ENCODE measurements around the gene LCE3A.
"Not testable (repeated sequence)": the region's sequence is repeated elsewhere in the genome, so short reads cannot be mapped to it uniquely, and the experiment has no call there.

Gene LCE3A, protein sequence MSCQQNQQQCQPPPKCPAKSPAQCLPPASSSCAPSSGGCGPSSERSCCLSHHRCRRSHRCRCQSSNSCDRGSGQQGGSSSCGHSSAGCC

DNA sequence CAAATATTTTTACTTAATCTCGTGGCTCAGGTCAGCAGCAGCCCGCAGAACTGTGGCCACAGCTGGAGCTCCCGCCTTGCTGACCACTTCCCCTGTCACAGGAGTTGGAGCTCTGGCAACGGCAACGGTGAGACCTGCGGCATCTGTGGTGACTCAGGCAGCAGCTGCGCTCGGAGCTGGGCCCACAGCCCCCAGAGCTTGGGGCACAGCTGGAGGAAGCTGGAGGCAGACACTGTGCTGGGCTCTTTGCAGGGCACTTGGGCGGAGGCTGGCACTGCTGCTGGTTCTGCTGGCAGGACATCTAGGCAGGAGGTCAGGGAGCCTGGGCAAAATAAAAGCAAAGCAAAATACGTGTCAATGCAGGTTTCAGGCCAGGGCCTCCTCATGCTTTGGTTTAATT lies at the start of gene LCE3A:
TSS of gene LCE3A (minus strand) at position 301 of the 400 bp plus-strand sequence. CDS start at position 301, 0 bp downstream.
- DNase-seq (ENCODE audit: low read depth in 2 of 2): no peak

DNA sequence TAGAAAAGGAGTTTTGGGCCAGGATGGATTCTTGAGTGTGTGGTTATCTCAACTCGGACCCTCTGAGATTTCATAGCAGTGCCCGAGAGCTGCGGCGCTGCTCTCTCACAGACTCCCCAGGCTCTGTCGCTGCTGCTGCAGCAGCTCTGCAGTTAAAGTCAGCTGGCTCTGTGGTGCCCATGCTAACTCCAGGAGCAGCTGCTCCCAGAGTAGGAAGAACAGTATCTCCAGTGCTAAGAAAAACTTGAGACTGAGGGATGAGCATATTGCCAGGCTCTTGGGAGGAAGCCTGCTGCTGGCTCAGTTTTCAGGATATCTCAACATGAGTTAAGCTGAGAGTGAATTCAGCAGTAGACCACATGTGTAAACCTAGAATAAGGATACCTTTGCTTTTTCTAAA lies 44.7 kb upstream of the LCE3A start:
- DNase-seq (ENCODE audit: low read depth in 2 of 2): no peak

DNA sequence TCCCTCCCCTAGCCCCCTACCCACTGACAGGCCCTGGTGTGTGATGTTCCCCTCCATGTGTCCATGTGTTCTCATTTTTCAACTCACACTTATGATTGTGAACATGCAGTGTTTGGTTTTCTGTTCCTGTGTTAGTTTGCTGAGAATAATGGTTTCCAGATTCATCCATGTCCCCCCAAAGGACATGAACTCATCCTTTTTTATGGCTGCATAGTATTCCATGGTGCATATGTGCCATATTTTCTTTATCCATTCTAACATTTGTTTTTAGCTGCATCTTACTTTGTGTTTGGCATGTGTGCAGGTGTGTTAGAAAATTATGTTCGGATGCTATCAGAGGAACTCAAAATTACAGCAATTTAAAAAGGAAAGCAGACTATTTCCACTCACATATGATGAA lies 43.3 kb upstream of the LCE3A start:
- not testable (repeated sequence) for DNase-seq (ENCODE audit: low read depth in 2 of 2)

DNA sequence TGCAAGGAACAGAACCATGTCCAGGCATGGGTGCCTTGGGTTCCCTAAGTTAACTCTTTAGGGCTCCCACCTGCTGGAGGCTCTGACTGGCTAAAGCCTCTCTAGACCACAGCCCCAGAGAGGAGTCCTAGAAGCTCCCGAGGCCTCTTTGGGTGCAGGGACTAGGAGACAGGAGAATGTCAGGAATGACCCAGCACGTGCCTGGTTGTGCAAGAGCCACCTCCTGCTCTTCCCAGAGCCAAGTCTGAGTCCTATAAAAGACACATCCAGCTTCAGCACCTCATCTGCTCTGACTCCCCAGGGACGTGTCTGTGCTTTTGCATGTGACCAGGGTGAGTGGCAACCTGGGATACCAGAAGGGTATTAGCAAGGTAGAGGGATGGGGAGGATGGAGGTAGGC lies 40.2 kb upstream of the LCE3A start, which contains the start of gene LCE2D:
TSS of gene LCE2D (plus strand) at position 283 of the 400 bp plus-strand sequence. CDS start 726 bp downstream, outside the sequence.
- no peak for DNase-seq (ENCODE audit: low read depth in 2 of 2)

DNA sequence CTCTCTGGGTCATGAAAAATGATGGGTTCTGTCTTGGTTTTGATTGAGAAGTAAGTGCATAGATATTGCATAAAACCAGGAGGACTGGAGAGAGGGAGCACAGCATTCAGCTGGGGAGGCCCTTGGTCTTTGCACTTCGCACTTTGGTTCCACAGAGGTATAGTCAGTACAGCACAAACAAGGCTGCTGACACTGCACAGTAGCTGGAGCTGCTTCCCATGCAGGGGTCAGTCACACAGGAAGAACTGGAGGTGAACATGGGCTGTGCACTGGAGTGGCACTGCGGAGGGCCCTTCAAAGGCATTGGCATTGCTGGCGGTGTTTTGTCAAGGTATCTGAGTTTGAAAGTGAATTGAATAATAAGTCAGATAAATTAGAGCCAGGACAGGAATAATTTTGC lies 35.7 kb upstream of the LCE3A start:
- DNase-seq (ENCODE audit: low read depth in 2 of 2): no peak

DNA sequence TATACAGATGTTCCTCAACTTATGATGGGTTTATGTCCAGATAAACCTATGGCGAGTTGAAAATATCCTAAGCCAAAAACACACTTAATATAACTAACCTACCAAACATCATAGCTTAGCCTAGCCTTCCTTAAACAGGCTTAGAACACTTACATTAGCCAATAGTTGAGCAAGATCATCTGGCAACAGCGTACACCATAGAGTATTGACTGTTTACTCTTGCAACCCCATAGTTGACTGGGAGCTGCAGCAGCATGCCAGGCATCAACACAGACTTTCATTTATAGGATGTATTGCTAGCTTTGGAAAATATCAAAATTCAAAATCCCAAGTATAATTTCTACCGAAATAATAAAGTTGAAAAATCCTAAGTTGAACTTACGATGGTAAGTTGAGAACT lies 34.8 kb upstream of the LCE3A start:
- no peak for DNase-seq (ENCODE audit: low read depth in 2 of 2)

DNA sequence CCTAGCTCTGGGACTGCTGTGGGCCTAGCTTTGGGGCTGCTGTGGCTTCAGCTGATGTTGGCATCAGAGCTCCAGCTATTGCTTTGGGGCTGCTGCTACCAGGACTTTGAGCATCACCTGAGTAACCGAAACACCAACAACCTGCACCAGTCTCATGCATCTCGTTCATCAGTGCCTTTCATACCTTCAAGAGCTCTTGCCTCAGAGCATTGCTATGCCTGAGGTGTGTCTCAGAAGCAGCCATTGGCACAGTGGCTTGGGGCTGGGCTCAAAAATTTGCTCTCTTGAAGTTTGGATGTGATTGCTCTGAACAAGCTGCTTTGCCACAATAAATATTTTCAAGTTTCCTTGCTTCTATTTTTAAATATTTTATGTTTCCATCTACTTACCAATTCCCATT lies 33.6 kb upstream of the LCE3A start:
- DNase-seq (ENCODE audit: low read depth in 2 of 2): no peak

DNA sequence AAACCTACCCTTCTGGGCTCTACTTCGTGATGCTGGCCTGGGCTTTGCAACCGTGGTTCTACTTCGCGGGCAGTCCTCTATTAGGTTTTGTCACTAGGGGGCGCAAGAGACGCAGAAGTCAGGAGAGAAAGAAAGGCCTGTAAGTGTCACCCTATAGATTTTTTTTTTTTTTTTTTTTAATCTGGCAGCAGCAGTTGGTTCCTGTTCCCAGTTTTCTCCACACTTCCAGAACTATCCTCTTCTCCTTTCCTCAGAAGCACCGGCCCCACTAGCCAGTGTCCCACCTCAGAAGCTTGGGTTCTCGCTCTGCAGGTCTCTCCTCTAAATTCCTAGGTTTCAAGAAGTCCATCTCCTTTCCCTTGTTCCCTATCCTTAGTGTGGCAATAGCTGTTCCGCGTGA lies 31.2 kb upstream of the LCE3A start:
- DNase-seq (ENCODE audit: low read depth in 2 of 2): peak; percentile 28 to 40

DNA sequence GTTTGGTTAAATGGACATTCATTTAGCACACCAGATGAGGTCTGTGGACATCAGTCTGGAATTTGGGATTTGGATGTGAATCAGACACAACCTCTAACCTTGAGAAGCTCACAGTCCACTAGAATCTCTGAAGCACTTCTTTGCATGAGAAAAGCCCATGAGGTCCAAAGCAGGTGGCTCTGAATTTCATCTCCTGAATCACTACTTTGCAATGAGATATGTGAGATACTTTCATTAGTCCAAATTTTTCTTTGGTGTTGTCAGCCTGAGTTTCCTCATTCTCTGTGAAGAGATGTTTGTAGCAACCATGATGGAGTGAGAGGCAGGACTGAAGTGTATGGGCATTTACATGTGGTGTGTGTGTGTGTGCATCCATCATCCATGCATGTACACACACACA lies 23.8 kb upstream of the LCE3A start:
- no peak for DNase-seq (ENCODE audit: low read depth in 2 of 2)

DNA sequence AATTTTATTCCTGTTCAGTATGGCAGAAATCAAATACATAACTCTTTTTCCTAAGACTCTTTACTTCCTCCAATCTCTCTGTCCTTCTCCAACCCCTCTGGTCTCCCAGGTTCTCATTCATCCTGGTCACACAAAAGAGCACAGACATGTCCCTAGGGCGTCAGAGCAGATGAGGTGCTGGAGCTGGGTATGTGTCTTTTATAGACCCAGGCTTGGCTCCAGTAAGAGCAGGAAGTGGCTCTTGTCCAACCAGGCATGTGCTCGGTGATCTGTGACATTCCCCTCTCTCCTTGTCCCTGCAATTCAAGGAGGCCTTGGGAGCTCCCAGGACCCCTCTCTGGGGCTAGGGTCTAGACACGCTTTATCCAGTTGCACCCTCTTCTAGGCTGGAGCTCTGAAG lies 22.2 kb upstream of the LCE3A start:
- DNase-seq (ENCODE audit: low read depth in 2 of 2): no peak

DNA sequence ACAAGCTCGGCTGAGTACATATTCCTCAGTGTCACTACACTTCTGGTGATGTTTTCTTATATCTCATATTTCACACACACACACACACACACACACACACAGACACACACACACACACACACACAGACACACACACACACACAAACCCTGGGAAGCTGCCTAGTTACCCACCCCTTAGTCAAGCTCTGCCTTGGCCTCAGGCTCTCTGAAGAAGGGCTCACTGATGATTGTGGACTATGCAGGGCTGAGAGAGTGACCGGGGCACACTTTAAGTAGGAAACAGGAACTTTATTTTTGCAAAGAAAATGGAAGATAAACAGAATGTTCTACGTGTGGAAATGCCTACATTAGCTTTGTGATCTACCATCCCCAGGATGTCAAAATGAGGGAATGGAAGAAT lies 21.0 kb upstream of the LCE3A start:
- DNase-seq (ENCODE audit: low read depth in 2 of 2): no peak

DNA sequence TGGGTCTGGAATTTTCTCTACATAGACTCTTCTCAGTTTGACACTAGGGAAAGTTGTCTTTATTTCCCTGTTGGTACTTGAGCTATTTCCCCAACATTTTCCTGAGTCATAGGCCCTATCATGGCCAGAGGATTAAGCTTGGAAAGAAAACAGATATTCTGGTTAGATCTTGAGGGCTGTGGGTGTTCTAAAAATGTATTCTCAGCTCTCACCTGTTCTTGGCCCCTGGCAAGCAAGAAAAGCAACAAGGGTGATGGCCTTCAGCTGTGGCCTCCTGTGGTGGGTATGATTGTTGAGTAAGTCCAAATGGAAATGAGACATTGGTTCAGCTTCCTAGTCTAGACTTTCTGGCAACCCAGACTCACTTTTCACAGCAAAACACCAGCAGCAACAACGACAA lies 17.4 kb upstream of the LCE3A start:
- no peak for DNase-seq (ENCODE audit: low read depth in 2 of 2)

DNA sequence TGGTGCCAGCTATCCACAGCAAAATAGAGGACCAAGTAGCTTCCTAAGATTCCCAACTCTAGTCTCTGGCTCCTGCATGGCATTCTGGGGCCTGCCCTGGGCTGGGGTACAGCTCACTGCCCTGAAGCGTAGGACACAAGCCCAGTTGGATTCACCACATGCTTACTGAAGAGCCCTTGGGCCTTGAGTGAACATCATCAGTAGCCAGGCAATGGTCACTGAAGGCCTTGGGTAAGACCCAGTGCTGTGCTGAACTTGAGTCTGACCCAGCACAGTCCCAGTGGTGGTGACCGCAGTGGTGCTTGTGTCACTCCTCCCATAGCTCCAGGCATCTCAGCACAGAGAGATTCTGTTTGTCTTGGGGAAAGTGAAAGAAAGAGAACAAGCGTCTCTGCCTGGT lies 7.7 kb upstream of the LCE3A start:
- DNase-seq (ENCODE audit: low read depth in 2 of 2): no peak

DNA sequence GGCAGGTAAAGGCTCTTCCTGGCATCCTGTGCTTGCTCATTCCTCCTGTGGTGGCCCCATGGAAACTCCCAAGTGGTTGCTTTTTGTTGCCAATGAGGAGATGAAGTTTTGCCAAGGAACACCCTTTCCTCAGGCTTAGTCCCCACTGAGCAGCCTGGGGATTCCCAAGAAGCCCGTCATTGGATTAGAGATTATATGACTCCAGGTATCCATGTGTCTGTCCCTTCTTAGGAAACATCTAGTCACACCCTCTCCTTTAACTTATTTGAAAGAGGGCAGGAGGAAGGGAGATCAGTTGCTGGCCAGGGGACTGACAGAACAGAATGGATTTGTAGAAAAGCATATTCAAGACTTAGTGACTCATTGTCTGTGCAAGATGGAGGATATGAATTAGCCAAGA lies 3.8 kb upstream of the LCE3A start:
- no peak for DNase-seq (ENCODE audit: low read depth in 2 of 2)

DNA sequence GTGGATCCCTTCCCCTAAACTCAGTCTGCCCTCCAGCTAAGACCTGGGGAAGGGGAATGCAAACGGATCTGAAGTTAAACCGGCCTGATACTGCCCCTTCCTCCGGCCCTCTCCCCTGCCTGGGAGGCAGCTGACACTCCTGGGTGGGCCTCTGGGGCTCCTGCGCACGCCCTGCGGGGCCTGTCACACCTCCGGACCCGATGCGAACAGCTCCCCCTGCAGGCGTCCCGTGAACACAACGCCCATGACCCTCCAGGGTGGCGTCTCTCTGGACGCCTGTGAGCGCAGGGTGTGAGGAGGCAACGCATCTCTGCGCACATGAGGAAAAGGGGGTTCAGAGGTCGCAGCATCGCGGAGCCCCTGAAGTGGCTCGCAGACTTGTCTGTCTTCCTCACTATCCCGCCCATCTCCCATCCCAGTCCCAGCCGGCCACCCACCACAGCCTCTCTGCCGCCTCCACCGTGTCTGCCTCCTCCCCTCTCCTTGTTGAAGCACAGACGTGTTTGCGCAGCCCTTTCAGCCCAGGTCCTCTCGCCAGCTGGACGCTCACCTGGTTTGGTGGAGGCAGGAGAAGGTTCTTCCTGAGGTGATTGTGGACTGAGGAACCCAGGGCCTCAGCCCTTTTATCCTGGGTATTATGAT lies 421 bp upstream of the LCE3A start:
- DNase-seq (ENCODE audit: low read depth in 2 of 2): peak in 1 of 2 donors; percentile 6

DNA sequence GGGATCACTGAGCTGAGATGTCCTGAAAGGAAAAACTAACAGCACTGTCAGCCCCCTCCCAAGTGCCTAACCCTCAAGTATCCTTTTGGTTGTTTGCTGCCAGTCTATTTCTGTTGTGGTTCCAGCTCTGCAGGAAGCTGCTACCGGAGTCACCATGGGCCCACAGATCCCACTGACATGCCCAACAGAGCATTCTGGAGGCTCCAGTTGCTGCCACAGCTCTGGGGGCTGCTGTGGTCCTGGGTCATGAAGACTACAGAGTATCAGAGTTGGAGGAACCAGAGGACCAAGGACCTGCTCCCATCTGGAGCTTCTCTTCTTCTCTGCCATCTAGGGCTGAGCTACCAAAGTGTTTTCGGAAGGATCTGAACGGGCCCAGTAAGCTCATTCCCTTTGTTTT lies 910 bp downstream of the LCE3A start:
- DNase-seq (ENCODE audit: low read depth in 2 of 2): no peak

DNA sequence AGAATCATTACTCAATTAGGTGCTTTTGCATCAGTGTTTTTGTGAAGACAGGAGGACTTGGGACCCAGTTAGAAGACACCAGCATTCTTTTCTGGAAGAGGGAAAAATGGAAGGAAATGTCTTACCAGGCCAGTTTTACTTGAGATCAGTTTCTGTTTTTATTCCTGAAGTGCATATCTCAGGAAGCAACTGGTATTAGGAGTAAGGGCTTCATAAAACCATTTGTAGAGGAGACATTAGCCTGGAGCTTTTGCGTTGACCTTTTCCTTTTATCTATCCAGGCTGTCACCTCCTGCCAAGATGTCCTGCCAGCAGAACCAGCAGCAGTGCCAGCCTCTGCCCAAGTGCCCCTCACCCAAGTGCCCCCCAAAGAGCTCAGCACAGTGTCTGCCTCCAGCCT lies 9.4 kb downstream of the LCE3A start, which contains the start of gene LCE3B:
TSS of gene LCE3B (plus strand) at position 301 of the 400 bp plus-strand sequence. CDS start at position 301, 0 bp downstream.
- DNase-seq (ENCODE audit: low read depth in 2 of 2): no peak

DNA sequence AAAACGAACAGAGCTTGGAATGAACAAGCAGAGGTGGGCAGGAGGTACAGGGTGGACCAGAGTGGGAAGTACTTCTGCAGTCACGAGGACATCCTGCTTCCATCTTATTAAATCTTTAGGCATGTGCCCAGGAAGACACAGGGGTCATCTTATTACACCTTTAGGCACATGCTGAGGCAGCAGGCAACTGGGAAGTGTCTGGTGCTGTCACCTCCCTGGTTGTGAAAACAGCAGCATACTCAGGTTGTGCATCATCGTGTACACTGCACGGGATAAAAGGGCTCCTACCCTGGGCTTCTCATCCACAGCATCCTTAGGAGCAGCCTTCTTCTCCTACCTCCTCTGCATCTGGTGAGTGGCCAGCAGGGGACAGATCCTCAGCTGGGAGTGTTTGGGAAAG lies 23.0 kb downstream of the LCE3A start, which contains the start of gene LCE3C:
TSS of gene LCE3C (plus strand) at position 301 of the 400 bp plus-strand sequence. CDS start 498 bp downstream, outside the sequence.
- no peak for DNase-seq (ENCODE audit: low read depth in 2 of 2)

DNA sequence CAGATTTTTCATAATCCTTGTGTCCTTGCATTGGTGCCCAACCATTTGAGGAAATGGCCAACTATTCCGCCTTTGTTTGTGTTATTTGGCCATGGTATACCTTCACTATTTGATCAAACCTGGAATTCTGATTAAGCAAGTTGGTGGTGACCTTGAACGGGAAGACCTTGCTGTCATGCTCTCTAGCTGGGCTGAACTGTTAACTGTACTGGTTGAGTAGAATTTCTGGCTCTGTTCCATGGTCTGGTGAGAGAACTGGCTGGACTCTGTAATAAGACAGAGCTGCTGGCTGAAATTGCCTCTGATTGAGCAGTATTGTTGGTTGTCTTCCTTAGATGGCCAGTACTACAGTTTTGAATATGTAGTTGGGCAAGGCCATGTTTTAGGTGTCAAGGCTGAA lies 25.9 kb downstream of the LCE3A start:
- no peak for DNase-seq (ENCODE audit: low read depth in 2 of 2)

DNA sequence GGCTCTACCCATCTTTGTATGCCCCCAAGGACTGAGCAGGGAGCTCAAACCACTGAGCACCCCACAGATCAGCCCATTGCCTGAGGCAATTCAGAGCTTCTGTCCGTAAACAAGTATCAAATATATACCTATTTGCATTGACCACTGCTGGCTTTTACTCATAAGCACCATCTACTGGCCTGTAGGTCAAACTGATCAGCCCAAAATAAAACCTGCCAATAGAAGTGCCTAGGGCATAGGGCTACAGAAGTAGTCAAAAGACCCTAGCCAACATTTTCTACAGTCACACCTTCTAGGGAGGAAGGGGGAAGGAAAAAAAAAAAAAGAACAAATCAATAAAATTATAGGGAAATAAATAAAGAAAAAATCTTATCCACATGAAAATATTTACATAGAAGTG lies 37.3 kb downstream of the LCE3A start:
- no peak for DNase-seq (ENCODE audit: low read depth in 2 of 2)

DNA sequence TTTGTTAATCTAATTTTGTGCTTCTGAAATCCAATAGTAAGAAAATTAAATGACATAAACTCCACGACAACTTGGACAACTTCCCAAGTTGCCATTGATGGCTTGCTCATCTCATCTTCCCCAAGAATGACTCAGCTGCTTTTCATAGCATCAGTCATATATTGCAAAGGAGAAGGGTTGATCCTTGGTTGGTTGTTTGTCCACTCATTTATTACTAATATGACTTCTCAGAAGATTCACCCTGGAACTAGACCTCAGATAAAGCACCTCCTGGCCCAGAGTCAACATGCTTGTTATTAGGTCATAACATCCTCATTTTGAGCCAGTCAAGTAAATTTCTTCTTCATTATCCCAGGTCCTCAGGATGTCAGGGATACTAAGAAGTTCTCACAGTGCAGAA lies 40.3 kb downstream of the LCE3A start:
- DNase-seq (ENCODE audit: low read depth in 2 of 2): no peak

DNA sequence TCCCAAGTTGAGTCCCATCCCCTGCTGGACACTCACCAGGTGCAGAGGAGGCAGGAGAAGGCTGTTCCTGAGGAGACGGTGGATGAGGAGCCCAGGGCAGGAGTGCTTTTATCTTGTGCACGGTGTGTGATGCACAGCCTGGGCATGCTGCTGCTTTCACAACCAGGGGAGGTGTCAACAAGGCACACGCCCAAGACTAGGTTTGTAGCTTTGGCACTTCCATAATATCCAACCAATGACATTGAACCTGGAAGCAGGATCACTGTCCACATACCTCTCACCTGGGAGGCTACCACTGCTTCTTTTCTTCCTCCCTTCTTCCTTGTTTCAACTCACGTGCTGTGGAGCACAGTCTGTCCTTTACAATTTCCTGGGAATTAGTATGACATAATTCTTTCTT lies 42.5 kb downstream of the LCE3A start, which contains the start of gene LCE3D:
TSS of gene LCE3D (minus strand) at position 84 of the 400 bp plus-strand sequence. CDS start 580 bp downstream, outside the sequence.
- no peak for DNase-seq (ENCODE audit: low read depth in 2 of 2)

DNA sequence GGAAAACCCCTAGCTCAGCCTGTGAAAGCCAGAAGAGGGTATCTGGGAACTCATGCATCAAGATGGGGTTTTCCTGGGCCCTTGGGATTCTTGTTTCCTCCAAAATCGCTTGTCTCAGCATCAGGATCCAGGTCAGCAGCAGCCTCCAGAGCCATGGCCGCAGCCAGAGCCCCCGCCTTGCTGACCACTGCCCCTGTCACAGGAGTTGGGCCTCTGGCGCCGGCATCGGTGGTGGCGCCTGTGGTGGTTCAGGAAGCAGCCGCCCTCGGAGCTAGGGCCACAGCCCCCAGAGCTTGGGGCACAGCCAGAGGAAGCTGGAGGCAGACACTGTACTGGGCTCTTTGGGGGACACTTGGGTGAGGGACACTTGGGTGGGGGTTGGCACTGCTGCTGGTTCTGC lies 43.4 kb downstream of the LCE3A start:
- DNase-seq (ENCODE audit: low read depth in 2 of 2): not testable (repeated sequence)

DNA sequence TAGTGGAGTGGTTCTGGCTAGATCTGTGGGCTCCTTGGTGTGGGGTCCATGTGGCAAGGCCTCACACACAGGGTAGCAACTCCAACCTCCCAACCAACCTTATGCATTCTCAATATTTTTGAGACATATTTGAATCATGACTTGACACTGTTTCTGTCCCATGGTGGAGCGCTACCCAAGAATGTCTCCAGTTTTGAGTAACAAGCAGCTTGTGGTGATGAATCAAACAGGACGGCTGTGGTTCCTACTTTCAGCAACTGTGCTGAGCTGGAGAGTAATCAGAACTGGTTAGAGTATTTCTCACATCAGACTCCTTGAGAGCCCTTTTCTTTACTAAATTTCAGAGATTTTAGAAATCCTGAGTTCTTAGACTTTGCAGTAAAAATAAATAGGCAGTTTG lies 45.7 kb downstream of the LCE3A start:
- no peak for DNase-seq (ENCODE audit: low read depth in 2 of 2)
